Measurements from ENCODE around the gene ENTPD2. TPM values are rescaled to one million over a fixed set of nuclear protein-coding genes. Genes with fewer than 3 reads are reported as not detected.

ENTPD2 gene
- total RNA-seq (2014; rRNA removed; shearing (Covaris generic)) (0.16 TPM in 1 of 2 replicates, not detected in the other), total RNA-seq (2022) (not detected in 2 replicates), Bru-seq, nascent RNA (not detected), BruChase-seq, experiment 1, labeled RNA remaining after a 6-hour chase (not detected), BruChase-seq, experiment 2, labeled RNA remaining after a 2-hour chase (not detected)
- long read RNA-seq = 0 reads

DNA sequence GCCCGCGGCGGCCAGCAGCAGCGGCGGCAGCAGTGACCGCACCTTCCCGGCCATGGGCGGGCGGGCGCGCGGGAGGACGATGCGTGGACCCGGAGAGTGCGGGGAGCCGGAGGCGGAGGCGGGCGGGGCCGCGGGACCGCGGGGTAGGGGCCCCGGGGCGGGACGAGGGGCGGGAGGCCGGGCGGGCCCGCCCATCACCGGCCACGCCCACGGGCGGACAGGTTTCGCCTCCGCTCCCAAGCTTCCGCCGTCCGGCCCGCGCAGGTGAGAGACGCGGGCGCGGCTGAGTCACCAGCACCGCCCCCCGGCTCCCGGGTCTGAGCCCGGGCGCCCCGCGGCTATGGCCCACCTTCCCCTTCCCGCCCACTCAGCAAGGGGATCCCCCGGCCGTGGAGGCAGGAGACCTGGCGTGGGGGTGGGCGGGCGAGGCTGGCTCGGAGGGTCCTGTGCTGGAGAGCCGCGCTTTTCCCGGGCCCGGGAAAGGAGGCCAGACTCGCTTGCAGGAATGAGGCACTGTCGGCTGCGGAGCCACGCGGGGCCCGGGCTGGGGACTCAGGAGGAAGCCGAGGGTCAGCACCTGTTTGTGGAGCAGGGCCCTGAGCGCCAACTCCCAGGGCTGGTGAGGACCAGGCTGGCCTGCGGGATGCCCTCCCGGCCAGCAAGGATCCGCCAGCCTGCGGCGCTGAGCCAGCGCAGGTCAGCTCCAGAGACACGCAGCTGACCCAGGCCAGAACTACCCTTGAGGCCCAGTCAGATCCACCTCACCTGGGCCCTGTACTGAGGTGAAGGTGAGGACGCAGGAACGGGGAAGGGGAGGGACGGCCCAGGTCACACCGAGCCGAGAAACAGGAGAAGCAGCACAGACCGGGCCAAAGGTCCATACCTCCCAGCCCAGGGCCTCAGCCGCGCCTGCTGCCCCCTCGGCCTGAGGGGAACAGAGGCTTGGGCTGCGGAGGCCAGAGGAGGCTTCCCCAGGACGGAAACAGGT is at the start of gene ENTPD2:
TSS of gene ENTPD2 (minus strand) at position 118 of the 988 bp plus-strand sequence. CDS start at position 54, 64 bp downstream.
- no peak within 1 kb of the TSS for H3K4me2 ChIP-seq (ENCODE audit: low read length)
- ChIA-PET POLR2A (interaction anchor here (0.5 kb wide), 1 partner anchor 258 kb away, joined by 4 read pairs; the partner anchor contains the start of gene CCDC183), CTCF (ENCODE audit: unreplicated experiment) (no interaction called here)
- H4K20me1 ChIP-seq (ENCODE audit: insufficient read depth, low read length) = no peaks in the 10 kb centered on the region
- DNase-seq (ENCODE audit: low spot score) = no peak
- H2AFZ ChIP-seq (ENCODE audit: low read length) = no peak within 1 kb of the TSS
- no peaks in the 10 kb centered on the region for H3K4me1 ChIP-seq (ENCODE audit: insufficient read depth, low read length, poor library complexity, severe bottlenecking)
- no peaks in the 10 kb centered on the region for H3K9me2 ChIP-seq (ENCODE audit: insufficient read depth, low read length)
- H3K79me2 ChIP-seq (ENCODE audit: insufficient read depth, low read depth, low read length) = no peaks in the 10 kb centered on the region
- intact Hi-C loops (cut with micrococcal nuclease; ENCODE audit: unreplicated experiment) = no loop called here
- H3K27ac ChIP-seq (ENCODE audit: low read depth, low read length, poor library complexity, severe bottlenecking) = no peak within 1 kb of the TSS
- no peaks in the 10 kb centered on the region for H3K36me3 ChIP-seq (ENCODE audit: insufficient read depth, low read length)
- no TSS peak for BruUV-seq (replicated peaks)
- H3K4me3 ChIP-seq (ENCODE audit: low read depth, low read length, poor library complexity, severe bottlenecking) = no peak within 1 kb of the TSS
- no peaks in the 10 kb centered on the region for H3K9me3 ChIP-seq (ENCODE audit: low read length)
- TF ChIP-seq, protein P1, sequence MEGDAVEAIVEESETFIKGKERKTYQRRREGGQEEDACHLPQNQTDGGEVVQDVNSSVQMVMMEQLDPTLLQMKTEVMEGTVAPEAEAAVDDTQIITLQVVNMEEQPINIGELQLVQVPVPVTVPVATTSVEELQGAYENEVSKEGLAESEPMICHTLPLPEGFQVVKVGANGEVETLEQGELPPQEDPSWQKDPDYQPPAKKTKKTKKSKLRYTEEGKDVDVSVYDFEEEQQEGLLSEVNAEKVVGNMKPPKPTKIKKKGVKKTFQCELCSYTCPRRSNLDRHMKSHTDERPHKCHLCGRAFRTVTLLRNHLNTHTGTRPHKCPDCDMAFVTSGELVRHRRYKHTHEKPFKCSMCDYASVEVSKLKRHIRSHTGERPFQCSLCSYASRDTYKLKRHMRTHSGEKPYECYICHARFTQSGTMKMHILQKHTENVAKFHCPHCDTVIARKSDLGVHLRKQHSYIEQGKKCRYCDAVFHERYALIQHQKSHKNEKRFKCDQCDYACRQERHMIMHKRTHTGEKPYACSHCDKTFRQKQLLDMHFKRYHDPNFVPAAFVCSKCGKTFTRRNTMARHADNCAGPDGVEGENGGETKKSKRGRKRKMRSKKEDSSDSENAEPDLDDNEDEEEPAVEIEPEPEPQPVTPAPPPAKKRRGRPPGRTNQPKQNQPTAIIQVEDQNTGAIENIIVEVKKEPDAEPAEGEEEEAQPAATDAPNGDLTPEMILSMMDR (conservative IDR thresholded peaks at IDR 0.05; ENCODE audit: low read length) = no peak
- TF ChIP-seq EZH2phosphoT487 (IDR thresholded peaks at IDR 0.05; ENCODE audit: borderline replicate concordance, low read depth, low read length) = no peak

DNA sequence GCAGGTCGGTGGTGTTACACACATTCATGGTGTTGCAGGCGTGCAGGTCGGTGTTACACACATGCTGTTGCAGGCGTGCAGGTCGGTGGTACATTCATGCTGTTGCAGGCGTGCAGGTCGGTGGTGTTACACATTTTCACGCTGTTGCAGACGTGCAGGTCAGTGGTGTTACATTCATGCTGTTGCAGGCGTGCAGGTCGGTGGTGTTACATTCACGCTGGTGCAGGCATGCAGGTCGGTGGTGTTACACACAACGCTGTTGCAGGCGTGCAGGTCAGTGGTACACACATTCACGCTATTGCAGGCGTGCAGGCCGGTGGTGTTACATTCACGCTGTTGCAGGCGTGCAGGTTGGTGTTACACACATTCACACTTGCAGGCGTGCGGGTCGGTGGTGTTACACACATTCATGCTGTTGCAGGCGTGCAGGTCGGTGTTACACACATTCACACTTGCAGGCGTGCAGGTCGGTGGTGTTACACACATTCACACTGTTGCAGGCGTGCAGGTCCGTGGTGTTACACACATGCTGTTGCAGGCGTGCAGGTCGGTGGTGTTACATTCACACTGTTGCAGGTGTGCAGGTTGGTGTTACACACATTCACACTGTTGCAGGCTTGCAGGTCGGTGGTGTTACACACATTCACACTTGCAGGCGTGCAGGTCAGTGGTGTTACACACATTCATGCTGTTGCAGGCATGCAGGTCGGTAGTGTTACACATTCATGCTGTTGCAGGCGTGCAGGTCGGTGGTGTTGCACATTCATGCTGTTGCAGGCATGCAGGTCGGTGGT is 49.5 kb upstream of the ENTPD2 start:
- Histone ChIP-seq H3K36me3 (ENCODE audit: insufficient read depth, low read length) (peaks cover 97% of the 10 kb centered on the region), H3K9me3 (ENCODE audit: low read length) (peaks cover 17% of the 10 kb centered on the region), H3K4me2 (ENCODE audit: low read length) (no peak overlapping the region), H4K20me1 (ENCODE audit: insufficient read depth, low read length) (no peaks in the 10 kb centered on the region), H3K4me3 (ENCODE audit: low read depth, low read length, poor library complexity, severe bottlenecking) (no peak overlapping the region), H3K79me2 (ENCODE audit: insufficient read depth, low read depth, low read length) (no peaks in the 10 kb centered on the region), H3K27ac (ENCODE audit: low read depth, low read length, poor library complexity, severe bottlenecking) (no peak overlapping the region), H2AFZ (ENCODE audit: low read length) (no peak overlapping the region), H3K4me1 (ENCODE audit: insufficient read depth, low read length, poor library complexity, severe bottlenecking) (no peaks in the 10 kb centered on the region), H3K9me2 (ENCODE audit: insufficient read depth, low read length) (no peaks in the 10 kb centered on the region)
- no peak for TF ChIP-seq EZH2phosphoT487 (IDR thresholded peaks at IDR 0.05; ENCODE audit: borderline replicate concordance, low read depth, low read length)
- POLR2A ChIA-PET = no interaction called here
- CTCF ChIA-PET (ENCODE audit: unreplicated experiment) = no interaction called here
- intact Hi-C loops (cut with micrococcal nuclease; ENCODE audit: unreplicated experiment) = no loop called here
- no peak for DNase-seq (ENCODE audit: low spot score)
- no TSS peak for BruUV-seq (replicated peaks)

DNA sequence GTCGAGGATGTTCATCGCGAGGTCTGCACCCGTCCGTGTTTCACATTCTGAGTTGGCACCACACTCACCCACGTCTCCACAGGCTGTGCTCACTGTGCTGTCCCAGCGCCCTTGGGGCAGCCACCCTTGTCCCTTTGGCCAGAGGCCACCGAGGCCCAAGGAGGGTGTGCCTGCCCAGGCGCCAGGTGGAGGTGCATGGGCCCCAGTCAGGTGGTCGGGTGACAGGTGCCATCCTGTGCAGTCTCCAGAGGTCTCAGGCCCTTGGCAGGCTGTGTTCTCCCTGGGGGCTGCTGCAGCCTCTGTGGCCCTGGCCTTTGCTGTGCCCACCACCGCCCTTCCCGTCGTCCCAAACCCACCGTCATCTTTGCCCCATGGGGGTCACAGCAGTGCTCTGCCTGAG is 45.4 kb upstream of the ENTPD2 start:
- Histone ChIP-seq H2AFZ (ENCODE audit: low read length) (no peak overlapping the region), H4K20me1 (ENCODE audit: insufficient read depth, low read length) (no peaks in the 10 kb centered on the region), H3K27ac (ENCODE audit: low read depth, low read length, poor library complexity, severe bottlenecking) (no peak overlapping the region), H3K9me2 (ENCODE audit: insufficient read depth, low read length) (no peaks in the 10 kb centered on the region), H3K4me3 (ENCODE audit: low read depth, low read length, poor library complexity, severe bottlenecking) (no peak overlapping the region), H3K4me2 (ENCODE audit: low read length) (no peak overlapping the region), H3K9me3 (ENCODE audit: low read length) (peaks cover 17% of the 10 kb centered on the region), H3K79me2 (ENCODE audit: insufficient read depth, low read depth, low read length) (no peaks in the 10 kb centered on the region), H3K36me3 (ENCODE audit: insufficient read depth, low read length) (peaks cover 83% of the 10 kb centered on the region), H3K4me1 (ENCODE audit: insufficient read depth, low read length, poor library complexity, severe bottlenecking) (peaks cover 5% of the 10 kb centered on the region)
- no TSS peak for BruUV-seq (replicated peaks)
- no peak for DNase-seq (ENCODE audit: low spot score)
- intact Hi-C loops (cut with micrococcal nuclease; ENCODE audit: unreplicated experiment) = no loop called here
- POLR2A ChIA-PET = no interaction called here
- no peak for TF ChIP-seq EZH2phosphoT487 (IDR thresholded peaks at IDR 0.05; ENCODE audit: borderline replicate concordance, low read depth, low read length)
- TF ChIP-seq, protein P1 (conservative IDR thresholded peaks at IDR 0.05; ENCODE audit: low read length) = no peak
- CTCF ChIA-PET (ENCODE audit: unreplicated experiment) = no interaction called here

Measured in OCI-LY7 (cell line).